Adipose tissue (tissue), 3 donors: ENCODE measurements around the gene DOCK2. TPM values are rescaled to one million over a fixed set of nuclear protein-coding genes. Genes with fewer than 3 reads are reported as not detected.

Source experiments
- H3K27ac ChIP-seq: one replicate; pipeline ENCODE4 v1.5.1; 2013; ENCODE audit warnings: low read depth, low read length
- WGBS, 3 donors: extraction: QIAGEN DNeasy Blood & Tissue Kit; methylation state at CpG; one replicate each; pipeline ENCODE4 v1.1.7; 2013; 5-methylcytosine and 5-hydroxymethylcytosine counted together
- polyA plus RNA-seq, 3 donors: library from polyadenylated mRNA; stranded (reverse); fragments of 200-250 nt; gene quantifications; one replicate each; pipeline ENCODE4 v1.2.3, GENCODE V29; 2013
- donor health status: healthy with polysubstance abuse.
- donor health status: Bipolar disorder and iron deficiency.
- donor health status: healthy.

DOCK2 gene
- polyA plus RNA-seq, 3 donors: 1.3 to 7.0 (median 6.8) TPM

DNA sequence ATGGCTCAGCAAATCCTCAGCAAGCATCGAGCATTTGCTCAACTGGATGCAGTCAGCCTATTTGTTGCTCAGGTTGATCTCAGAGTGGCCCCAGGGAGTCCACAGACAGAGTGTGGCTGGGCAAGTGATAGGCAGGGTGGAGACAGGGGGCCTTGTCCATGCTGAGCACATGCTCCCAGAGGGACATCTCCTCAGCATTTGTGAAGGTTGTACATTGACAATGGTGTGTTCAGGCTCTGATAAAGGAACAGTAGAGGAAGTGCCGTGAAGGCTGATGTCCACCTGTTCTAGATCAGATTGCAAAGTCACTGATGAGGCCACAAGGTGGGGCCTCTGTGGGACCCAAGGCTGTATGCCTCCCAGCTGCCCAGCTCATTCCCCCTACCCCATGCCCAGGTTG, 418.5 kb downstream of the DOCK2 start:
- H3K27ac ChIP-seq: no peak overlapping the region
- 77 to 93% (median 86%) methylated on average over 2 of the region's 2 CpGs for WGBS, 3 donors

DNA sequence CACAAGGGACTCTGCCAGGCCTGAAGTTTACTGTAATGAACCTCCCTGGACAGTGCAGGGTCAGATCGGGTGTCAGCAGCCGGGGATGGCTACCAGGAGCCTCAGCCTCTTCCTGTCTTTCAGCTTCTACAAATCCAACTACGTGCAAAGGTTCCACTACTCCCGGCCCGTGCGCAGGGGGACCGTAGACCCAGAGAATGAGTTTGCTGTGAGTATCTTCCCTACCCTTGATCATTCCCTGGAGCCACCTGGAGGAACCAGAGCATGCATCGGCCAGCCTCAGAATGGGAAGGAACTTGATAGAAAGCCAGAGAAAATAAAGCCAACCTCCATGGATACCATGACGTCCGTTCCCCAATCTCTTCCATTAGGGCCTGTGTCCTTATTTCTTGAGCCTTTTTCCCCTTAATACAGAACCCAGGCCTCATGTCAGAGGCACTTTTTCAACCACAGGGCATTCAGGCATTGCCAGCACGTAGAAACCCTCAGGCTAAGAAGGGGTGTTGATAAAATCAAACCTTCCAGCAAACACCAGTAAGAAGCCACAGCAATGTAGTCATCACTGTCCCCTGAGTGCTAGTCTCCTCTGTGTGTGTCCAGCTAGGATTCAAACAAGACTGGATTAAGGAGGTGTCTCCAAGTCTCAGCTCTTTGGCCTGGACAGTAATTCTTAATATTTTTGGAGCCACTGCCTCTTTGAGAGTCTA, 419.6 kb downstream of the DOCK2 start:
- 75 to 89% (median 85%) methylated on average over 11 of the region's 11 CpGs for WGBS, 3 donors
- H3K27ac ChIP-seq: no peak overlapping the region

DNA sequence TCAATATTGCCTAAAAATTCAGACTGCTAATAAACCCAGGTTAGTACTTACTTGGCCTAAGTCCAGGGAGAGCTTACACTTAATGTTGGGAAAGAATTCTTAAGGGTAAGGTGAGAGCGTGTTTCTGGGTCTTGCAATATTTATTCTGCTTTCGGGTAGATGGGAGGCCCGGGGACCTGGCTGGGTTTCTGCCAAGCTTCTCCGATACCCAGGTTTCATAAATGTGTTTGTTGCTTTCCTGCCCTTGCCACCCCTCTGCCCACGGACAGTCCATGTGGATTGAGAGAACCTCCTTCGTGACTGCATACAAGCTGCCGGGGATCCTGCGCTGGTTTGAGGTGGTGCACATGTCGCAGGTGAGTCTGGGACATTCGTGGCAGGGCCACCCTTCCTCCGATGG, 420.2 kb downstream of the DOCK2 start:
- 70 to 86% (median 83%) methylated on average over 11 of the region's 11 CpGs for WGBS, 3 donors
- H3K27ac ChIP-seq: no peak overlapping the region

DNA sequence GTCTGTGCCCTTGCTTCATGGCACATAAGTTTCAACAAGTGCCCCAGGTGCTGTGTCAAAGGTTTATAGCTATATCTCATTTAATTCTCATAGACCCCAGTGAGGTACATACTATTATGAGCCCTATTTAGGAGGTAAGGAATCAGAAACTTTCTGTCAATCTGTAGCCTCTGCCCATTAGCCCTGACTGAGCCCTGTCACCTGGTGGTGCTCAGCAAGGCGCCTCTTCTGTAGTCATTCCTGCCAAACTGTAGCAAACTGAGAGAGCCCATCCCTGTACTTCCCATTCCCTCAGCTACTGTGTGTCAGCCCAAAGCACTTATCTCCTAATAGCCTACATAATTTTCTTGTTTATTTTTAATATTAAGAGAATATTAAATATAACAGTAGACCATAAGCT, 422.1 kb downstream of the DOCK2 start:
- no peak overlapping the region for H3K27ac ChIP-seq
- 82 to 97% (median 93%) methylated on average over 1 of the region's 1 CpG for WGBS, 3 donors

DNA sequence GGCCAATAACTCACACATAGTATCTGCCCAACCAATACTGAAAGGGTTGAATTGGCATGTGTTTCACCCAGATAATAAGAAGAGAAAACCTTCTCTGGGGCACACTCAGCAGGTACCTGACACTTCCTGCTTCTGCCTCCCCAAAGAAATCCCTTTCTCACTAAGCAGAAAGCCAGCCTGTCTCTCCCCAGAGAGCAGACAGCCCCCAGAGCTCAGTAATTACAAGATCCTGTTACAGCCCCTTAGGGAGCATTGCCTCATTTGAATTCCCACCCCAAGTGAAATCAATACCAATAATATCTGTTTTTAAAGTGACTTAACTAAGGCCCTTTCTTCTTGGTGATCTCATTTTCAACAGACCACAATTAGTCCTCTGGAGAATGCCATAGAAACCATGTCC, 430.1 kb downstream of the DOCK2 start:
- H3K27ac ChIP-seq: no peak overlapping the region

DNA sequence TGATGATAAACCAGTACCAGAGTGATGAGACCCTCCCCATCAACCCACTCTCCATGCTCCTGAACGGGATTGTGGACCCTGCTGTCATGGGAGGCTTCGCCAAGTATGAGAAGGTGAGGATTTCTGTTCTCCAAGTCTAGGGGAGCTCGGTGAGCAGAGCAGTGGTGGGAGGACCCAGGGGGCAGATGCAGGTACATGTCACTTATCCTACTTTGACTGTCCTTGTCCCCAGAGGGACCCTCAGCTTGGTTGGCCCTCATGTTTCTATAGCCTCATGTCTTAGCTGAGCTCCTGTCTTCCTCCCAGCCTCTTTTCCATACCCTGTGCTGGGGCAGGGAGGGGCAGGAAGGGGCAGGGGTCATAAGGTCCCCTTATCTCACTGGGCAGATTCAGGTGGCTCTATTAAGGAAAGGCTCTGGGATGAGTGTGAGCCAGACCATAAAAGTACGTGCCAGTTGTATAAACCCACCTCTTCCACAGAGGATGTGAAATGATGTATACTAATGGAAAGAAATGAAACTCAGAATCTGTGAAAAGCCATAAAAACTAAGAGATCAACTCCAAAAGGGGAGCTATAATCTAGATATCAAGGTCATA, 430.6 kb downstream of the DOCK2 start:
- H3K27ac ChIP-seq: no peak overlapping the region
- WGBS, 3 donors: 59 to 86% (median 76%) methylated on average over 4 of the region's 4 CpGs

DNA sequence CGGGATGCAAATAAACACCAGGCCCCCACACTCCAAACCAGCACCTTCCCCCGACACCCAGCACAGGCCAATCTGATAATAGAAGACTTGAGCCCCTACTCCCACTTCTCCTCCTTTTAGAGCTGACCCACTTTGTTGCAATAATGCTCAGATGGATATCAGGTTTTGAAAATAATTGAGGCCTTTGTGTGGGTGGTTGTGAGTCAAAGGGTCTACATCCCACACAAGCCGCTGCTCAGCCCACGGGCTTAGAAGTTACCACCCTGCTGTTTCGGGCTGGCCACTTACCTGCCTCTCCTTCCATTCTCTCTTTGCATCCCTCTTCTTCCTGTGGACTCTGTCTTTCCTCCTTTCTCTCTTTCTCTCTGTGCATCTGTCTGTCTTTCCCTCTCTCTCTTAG, 432.4 kb downstream of the DOCK2 start:
- no peak overlapping the region for H3K27ac ChIP-seq
- 57 to 92% (median 80%) methylated on average over 5 of the region's 5 CpGs for WGBS, 3 donors

DNA sequence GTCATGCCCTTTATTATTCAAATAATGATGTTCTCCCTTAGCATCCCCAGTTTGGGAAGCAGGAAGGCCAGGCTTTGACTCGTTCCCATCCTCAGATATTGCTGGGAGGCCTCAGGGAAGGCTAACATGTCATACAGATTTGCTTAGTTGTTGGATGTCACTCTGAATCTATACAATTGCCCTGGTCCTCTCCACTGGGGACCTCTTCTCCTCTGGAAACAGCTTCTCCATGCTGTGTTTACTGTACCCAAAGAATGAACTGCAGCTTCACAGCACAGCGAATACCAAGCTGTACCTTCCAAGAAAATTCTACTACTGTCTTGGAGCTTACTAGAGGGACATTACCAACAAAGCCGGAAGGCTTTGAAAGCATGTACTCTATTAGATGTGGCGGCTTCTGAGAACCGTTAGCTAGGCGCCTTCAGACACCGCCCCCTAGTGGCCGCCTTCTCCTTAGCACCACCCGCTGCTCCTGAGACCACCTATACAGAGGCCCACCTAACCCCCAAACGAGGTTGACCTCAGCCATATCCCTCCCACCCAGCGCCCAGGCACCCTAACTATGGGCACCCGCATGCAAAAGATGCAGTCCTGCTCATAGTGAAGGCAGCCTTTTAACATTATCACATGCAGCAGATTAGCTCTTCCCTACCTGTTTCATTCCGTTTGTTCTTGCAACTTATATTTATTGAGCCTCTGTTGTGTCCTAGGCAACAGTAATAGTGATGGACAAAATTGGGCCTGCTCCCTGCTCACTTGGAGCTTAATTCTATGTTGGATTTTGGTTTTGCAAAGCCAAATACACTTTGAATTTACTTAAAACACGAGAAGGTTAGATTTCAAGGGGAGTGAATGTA, 433.7 kb downstream of the DOCK2 start:
- H3K27ac ChIP-seq: no peak overlapping the region
- 26 to 67% (median 54%) methylated on average over 14 of the region's 14 CpGs for WGBS, 3 donors

DNA sequence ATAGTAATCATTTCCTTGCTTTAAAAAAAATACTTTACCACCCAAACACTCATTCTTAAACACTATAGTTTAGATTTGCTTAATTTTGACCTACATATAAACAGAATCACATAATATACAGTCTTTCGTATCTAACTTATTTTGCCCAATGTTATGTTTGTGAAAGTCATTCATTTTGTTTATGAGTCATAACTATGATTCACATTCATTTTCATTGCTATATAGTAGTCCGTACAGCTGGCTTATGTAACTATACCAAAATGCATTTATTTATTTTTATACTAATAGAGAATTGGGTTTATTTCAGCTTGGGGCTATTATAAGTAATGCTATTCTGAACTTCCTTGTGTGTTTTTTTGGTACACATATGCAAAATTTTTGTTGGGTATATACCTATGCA, 434.7 kb downstream of the DOCK2 start:
- H3K27ac ChIP-seq: no peak overlapping the region
- 91 to 96% (median 94%) methylated on average over 2 of the region's 2 CpGs for WGBS, 3 donors

DNA sequence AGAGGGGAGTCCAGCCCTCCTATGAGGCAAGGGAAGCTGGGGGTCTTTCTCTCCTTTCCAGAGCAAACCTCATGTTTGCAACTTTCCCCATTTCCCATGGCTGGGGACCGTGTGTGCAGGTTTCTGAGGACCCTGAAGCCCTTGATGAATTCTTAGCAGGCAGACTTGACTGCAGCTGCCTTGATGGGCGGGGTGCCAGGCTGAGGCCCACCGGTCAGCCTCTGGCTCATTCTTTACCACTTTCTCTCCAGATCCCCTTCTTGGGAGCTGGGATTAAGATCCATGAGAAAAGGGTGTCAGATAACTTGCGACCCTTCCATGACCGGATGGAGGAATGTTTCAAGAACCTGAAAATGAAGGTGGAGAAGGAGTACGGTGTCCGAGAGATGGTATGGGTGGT, 438.6 kb downstream of the DOCK2 start:
- 63 to 83% (median 82%) methylated on average over 7 of the region's 7 CpGs for WGBS, 3 donors
- H3K27ac ChIP-seq: no peak overlapping the region

DNA sequence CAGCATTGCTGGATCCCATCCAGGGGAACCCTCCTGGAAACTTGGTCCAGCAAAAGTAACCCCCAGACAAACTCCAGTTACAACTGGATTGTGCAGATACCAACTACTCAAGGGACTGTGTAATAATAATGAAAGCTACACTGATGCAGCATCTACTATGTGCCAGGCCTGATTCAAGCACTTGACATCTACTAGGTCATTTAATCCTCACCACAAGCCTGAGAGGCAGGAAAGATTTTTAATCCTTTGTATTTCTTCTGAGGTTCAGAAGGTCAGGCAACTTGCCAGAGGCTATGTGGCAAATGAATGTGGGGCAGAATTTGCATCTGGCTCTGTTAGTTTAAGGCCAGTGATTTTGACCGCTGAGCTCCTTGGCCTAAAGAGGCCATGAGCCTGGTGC, 439.1 kb downstream of the DOCK2 start:
- WGBS, 3 donors: 51 to 100% (median 97%) methylated on average over 1 of the region's 1 CpG
- no peak overlapping the region for H3K27ac ChIP-seq

DNA sequence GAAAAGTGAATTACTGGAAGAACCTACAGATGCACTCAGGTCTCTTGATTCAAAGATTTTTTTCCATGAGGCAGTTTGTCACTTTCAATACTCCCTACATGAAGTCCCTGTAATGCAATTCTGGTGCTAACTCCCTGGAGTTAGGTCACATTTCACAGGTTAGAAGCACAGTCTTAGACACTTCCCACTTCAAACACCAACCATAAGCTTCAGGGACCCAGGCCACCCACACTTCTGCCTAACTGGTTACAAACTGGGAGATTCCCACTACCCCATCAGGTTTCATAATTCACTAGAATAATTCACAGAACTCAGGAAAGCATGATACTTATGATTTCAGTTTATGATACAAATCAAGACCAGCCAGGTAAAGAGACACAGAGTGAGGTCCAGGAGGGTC, 439.7 kb downstream of the DOCK2 start:
- H3K27ac ChIP-seq: no peak overlapping the region

DNA sequence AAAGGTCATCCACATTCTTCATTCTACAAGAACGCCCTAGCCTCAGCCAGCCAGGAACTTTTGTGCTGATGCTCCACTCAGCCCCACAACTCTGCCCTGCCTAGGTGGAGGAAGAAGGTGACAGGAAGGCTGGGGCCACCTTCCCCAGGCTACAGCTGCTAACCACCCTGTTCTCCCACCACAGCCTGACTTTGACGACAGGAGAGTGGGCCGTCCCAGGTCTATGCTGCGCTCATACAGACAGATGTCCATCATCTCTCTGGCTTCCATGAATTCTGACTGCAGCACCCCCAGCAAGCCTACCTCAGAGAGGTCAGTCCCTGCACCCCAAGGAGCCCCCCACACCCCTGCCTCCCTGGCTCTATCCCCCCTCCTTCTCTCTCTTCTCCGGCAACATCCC, 440.5 kb downstream of the DOCK2 start:
- no peak overlapping the region for H3K27ac ChIP-seq
- WGBS, 3 donors: 87 to 91% (median 88%) methylated on average over 5 of the region's 5 CpGs

DNA sequence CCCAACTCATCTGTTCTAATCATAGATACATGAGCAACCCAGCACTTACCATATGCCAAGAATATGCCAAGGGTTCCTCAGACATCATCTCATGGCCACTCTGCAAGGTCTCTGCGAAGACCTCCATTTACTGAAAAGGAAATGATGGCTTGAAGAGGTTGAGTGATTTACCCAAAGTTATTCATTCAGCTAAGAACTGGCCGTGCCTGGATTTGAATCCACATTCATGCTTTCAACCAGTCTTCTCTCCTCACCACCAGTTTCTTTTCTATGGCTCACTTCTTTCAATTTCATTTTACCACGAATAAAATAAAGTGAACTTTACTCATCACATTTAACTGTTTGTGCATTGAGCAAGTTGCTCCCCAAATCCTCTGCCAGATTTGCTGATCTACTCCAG, 441.4 kb downstream of the DOCK2 start:
- WGBS, 3 donors: 73 to 80% (median 80%) methylated on average over 3 of the region's 3 CpGs

DNA sequence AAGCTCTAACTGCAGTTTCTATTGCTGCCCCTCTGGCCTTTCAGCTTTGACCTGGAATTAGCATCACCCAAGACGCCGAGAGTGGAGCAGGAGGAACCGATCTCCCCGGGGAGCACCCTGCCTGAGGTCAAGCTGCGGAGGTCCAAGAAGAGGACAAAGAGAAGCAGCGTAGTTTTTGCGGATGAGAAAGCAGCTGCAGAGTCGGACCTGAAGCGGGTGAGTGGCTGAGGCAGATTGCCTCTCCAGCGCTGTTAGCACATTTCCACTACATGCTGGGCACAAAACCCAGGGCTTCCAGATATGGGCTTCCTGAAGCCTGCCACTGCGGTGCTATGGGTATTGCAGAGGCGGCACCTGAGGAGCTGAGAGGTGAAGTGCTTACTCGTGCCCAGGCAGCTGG, 441.9 kb downstream of the DOCK2 start:
- H3K27ac ChIP-seq: no peak overlapping the region
- 83 to 90% (median 86%) methylated on average over 13 of the region's 13 CpGs for WGBS, 3 donors

More for the DNA sequence above, 441.4 kb downstream of the DOCK2 start:
- no peak overlapping the region for H3K27ac ChIP-seq

DNA sequence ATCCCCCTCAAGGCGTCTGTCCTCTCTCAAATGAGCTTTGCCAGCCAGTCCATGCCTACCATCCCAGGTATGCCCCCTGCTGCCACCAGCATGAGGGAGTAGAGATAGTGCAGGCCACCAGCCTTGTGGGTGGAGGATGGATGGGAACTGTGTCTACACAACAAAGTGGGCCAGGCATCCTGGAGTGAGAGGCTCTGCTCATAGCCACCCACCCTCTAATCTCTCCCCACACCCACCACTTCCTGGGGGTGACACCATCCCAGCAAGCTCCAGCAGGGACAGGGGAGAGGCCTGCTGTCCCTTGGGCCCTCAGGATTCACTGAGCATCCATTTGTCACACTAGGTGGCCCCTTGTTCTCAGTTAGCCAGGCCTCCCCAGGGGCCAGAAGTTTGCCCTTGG, 443.1 kb downstream of the DOCK2 start:
- no peak overlapping the region for H3K27ac ChIP-seq
- WGBS, 3 donors: 77 to 98% (median 89%) methylated on average over 1 of the region's 1 CpG

DNA sequence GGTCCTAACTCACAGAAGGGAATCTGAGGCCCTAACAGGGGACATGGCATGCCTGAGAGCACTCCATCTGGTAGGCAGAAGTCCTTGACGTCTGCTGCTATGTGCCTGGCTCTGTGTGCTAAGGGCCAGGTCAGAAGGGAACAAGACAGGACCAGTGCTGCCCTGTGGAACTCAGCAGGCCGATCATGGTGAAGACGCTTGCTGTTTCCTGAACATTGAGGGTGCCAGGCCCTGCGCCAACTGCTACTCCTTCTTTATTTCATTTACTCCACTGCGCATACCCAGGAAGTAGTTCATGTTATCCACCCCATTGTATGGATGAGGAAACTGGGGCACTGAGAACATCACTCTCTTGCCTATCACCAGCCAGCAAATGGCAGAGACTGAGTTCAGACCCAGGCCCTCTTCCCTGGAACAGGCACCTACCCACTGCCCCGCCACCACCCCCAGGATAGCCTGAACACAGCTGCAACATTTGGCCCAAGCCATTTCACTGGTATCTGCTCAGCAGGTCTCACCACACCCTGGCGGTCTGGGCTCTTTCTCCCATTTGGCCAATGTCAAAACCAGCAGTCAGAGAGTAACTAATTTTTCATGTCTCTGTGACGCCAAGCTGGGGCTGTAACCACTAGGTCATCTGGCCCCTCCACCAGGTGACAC, 443.8 kb downstream of the DOCK2 start:
- WGBS, 3 donors: 64 to 90% (median 83%) methylated on average over 8 of the region's 8 CpGs
- H3K27ac ChIP-seq: no peak overlapping the region

DNA sequence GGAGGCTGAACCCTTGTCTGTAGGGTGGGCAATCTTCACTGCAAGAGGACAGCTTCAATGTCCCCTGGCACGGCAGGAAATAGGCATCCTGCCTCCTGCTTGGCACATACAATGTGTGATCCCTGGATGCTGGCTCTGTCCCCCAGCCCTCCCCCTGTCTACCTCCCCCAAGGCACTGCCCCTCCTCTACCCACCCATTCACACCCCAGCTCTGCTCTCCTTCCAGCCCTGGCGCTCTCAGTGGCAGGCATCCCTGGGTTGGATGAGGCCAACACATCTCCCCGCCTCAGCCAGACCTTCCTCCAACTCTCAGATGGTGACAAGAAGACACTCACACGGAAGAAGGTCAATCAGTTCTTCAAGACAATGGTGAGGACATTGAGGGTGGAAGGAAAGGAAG, 444.5 kb downstream of the DOCK2 start:
- WGBS, 3 donors: 86 to 95% (median 87%) methylated on average over 4 of the region's 4 CpGs
- H3K27ac ChIP-seq: no peak overlapping the region

DNA sequence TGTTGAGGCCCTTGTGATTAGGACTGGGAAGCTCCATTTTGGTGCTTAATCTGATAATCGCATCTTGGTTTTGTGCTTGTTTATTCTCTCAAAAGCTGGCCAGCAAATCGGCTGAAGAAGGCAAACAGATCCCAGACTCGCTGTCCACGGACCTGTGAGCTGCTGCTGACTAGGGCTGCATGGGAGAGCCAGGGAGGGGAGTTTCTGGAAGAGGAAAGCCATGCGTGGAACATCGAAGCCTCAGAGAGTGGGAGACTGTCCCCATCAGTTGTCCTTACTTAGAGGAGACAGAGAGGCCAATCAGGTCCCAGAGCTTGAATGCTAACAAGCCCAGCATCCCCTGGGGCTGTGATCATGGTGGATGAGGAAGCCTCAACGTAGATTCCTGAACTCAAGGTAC, 445.6 kb downstream of the DOCK2 start:
- H3K27ac ChIP-seq: no peak overlapping the region
- WGBS, 3 donors: 72 to 96% (median 95%) methylated on average over 7 of the region's 7 CpGs
